Stimulated activated CD4-positive, alpha-beta T cell treated with anti-CD3 and anti-CD28 coated beads, Interleukin-12 subunit alpha, Interleukin-12 subunit beta, amount 100 ng/mL, for 4 hours (primary cell): ENCODE results near the gene LY6G5C.

Source experiments
- DNase-seq: peaks from one replicate; pipeline ENCODE4 v3.0.0-alpha.2; 2020

The LY6G5C gene

DNA sequence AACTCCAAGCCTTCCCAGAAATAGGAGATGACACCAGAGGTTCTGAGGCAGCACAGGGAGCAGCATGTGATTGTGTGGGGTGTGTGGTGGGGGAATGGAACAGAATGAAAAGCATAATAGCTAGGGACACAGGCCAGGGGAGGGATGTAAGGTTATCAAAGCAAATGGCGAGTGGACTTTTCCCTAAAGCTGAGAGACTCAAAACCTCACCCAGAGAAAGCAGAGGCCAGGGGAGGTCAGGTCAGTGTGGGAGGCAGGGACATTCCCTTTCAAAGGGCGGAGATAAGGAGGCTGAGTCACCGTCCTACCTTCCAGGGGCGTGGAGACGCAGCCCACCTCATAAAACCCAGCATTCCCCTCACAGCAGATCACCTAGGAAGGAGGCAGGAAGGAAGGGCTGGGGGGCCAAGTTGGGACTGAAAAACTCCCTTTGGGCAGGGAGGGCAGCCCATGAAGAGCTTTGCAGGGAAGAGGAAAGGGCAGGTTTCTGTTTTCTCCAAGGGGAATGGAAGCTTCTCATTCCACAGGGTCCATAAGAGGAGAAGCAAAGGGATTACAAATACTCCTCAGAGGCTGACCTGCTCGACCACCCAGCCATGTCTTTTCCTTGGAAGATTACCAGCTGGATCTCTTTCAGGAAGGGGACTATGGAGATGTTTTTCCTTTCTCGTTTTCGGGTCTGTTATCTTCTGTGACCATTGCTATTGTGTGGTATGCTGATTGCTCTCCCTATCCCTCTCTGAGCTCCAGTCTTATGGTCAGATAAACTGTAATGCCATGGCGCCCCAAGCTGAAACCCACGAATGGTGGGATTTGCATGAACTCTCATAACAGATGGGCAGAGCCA, 9.6 kb upstream of the LY6G5C start:
- DNase-seq, result no peak

DNA sequence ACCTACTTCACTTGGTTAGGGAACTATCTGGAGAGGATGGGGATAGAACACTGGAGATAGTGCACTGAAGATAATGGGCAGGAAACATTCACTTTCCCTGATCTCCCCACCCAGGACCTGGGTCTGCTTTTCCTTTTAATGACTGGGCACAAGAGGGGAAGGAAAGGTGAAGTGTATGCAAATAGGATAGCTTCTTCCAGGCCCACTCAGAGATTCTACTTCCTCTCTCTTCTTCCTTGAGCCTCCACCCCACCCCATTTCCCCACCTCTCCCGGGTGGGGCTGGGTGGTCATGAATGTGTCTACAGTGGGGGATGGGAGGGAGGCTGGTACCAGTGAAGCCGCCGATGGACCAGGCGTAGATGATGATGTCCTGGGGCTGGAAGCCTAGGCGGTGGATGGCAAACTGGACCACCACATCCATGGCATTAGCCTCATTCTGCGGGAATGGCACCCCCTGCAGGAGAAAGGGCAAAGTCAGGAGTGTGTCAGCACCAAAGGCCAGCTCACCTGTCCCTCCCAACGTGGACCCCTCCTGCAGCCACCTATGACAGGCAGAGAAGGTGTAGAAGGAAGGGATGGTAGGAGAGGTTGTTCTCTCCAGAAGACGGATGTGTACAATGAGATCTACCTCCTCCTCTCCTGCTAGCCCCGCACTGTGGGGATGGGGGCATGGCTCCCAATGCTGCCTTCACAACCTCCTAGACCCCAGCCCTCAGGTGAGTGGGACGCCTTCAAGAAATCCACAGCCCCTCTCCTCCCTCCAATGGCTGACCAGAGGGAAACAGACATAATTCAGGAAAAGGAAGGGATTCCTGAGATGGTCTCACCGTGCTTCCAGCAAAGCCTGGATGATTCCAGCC, 8.6 kb upstream of the LY6G5C start:
- DNase-seq, result no peak

- no peak for DNase-seq
Observed at GRCh38 chr6:31687860-31688693, 7.2 kb upstream of the LY6G5C start.

DNA sequence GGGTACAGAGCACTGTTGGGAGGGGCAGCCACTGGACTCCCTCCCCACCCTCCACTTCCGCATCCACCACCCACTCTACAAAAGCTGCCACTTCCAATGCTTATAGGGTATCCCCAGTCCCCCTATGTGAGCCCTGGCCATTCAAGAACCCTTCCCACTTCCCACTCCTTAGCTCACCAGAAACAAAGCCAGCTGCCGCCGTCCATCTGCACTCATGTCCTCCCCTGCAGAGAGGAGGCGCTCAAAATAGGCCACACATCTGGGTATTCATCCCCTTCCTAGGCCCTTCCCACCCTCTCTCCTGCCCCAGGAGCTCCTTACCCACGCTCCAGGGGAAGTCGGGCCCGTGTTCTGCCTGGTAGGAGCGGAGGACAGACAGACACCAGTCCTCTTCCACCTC, 6.5 kb upstream of the LY6G5C start:
- no peak for DNase-seq

DNA sequence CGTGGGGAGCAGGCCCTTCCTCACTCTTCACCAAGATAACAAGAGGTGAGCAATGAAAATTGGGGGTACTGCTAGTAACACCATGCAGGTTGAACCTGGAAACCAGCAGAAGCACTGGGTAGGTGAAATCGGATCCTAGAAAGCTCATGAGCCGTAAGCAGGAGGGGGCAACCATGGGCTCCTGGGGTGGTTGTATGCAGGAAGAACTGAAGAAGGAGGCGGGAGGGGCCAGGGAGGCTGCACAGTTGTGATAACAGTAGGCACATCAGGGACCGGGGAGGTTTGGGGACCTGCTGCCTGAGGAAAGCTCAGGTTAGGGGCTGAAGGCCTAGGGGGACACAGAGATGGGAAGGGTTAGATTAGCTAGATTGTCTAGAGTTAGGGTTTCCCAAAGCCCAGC, 5.6 kb upstream of the LY6G5C start:
- DNase-seq, result no peak

- DNase-seq, result no peak
Observed at GRCh38 chr6:31683591-31683990, 2.7 kb upstream of the LY6G5C start.

GRCh38 chr6:31681135-31681671, 336 bp upstream of the LY6G5C start:
- DNase-seq, result peak; percentile 41

DNA sequence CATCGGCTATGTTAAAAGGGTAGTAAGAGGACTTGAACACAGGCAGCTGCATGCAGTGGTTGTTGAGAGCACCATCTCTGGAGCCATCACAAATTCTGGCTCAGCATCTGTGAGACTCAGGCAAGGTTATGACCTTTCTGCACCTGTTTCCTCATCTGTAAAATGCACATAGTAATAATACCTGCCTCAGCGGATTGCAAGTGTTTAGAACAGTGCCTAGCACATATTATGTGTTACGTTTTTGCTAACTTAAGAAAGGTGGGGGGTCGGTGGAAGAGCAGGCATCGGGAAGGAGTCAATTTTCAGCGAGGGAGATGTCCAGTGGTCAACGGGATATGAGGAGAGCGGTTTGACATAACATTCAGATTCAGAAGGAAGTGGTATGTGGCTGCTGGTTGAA, 2.9 kb downstream of the LY6G5C start:
- no peak for DNase-seq

- no peak for DNase-seq
Observed at GRCh38 chr6:31676904-31677303, 4.0 kb downstream of the LY6G5C start.

DNA sequence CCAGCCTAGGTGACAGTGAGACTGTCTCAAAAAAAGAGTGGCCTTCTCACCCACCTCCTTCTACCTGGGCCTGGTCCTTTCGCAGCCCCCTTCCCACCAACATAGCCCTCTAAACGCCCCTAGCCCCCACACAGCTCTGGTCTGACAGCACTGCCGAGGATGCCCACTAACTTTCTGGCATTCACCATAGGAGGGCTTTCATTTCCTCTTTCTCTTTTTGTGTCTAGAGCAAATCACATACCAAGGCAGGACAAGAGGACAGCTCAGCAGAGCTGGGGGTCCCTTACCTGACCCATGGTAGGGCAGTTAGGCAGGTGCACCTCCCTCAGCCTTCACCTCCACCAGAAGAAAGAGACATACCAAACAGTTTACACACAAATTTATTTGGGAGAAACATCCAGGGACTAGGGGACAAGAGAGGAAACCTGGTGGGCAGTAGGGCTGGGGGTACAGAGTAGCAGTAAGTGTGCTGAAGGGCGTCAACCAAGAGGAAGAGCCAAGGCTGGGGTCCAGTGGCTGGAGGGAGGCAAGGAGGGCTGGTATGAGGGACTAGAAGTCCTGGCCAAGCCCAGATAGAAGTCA, 4.5 kb downstream of the LY6G5C start:
- DNase-seq, result no peak

- DNase-seq, result no peak
Observed at GRCh38 chr6:31669676-31670075, 11.2 kb downstream of the LY6G5C start, which contains the start of gene LY6G5B. LY6G5B (plus strand) TSS chr6:31669976; CDS start chr6:31670951, 975 bp downstream.

DNA sequence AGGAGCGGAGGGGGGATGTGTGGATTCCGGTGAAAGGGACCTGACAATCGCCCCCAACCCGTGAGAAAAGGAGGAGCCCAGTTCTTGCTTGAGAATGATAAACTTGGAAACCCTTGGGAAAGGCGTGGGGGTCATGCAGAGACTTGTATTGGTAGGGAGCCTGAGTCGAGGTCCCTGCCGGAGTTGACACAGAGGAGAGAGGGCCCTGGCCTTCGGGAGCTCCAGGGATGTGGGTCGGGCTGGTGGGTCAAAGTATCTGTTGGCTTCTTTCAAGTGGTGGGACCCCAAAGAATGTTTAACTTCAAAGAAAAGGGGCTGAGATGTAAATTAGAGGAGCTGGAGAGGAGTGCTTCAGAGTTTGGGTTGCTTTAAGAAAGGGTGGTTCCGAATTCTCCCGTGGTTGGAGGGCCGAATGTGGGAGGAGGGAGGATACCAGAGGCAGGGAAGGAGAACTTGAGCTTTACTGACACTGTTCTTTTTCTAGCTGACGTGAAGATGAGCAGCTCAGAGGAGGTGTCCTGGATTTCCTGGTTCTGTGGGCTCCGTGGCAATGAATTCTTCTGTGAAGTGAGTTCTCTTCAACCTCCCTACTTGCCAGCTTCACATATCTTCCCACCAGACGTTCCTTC, 14.4 kb downstream of the LY6G5C start:
- DNase-seq, result no peak

- DNase-seq, result peak; percentile 95
Observed at GRCh38 chr6:31665501-31666336, 15.1 kb downstream of the LY6G5C start, which contains the start of gene CSNK2B. CSNK2B (plus strand) TSS chr6:31666080; CDS start chr6:31666832, 752 bp downstream.

- peak; percentile 82 for DNase-seq
Observed at GRCh38 chr6:31664790-31665500, 15.9 kb downstream of the LY6G5C start, which contains the start of gene GPANK1. GPANK1 (minus strand) TSS chr6:31664997; CDS start chr6:31664478, 519 bp downstream.

DNA sequence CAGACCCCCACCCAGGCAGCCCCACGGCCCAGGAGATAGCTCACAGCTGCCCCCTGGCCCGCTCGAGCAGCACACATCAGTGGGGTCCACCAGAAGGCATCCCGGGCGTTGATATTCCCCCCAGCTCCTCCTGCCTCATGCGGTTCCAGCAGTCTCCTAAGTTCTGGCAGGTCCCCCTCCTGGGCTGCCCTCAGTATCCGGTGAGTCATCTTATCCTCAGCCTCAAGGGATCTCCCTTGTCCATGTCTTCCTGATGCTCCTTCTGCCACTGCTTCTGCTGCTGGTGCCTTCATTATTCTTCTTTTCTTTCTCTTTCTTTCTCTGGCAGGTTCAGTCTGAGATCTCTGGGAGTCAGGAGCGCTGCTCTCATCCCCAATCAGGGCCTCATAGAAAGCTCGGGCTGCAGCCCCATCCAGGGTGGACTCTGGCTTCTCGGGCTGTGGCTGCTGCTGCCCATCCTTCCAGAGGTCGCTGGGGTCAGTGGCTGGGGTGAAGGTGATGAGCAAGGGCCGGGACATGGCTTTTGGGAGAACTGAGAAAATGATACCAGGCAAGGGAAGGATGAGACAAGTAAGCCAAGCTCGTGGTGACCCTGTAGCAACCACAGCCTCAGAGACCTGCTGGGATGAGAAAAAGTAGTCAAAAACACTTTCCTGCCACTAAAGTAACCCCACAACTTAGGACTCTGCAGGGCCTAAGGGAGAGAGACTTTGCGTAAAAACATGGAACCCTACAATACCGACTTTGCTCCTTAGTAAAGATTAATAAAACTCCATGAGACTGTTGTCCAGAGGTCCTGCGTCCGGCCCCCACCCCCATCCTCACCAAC, 16.7 kb downstream of the LY6G5C start:
- DNase-seq, result no peak

DNA sequence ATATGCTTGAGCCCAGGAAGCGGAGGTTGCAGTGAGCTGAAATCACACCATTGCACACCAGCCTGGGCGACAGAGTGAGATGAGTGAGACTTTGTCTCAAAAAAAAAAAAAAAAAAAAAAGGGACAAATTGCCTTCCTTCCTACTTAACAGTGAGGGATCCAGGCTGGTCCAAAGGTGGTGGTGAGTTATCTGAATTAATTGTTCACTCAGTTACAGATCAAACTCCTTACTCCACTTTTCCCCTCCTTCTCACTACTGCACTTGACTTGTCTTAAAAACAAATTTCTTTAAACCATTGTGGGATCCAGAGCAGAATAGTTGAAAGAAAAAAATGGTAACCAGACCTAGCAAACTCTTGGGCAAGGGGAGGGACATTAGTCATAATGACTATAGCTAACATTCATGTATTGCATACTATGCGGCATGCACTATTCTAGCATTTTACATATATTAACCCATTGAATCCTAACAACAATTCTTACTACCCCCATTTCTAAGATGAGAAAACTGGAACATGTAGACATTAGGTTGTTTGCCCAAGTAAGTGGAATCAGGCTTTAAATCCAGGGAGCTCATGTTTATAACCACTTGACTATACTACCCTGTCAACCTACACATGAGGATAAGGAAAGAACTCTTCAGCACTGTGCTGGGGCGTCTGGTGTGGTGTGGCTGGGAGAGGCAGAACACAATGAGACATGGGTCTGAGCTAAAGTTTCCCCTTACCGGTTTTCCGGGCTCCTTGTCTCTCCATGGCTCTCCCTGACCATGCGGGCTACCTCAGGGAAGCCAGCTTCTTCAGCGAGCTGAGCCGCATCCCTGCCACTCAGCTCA, 17.5 kb downstream of the LY6G5C start:
- no peak for DNase-seq

DNA sequence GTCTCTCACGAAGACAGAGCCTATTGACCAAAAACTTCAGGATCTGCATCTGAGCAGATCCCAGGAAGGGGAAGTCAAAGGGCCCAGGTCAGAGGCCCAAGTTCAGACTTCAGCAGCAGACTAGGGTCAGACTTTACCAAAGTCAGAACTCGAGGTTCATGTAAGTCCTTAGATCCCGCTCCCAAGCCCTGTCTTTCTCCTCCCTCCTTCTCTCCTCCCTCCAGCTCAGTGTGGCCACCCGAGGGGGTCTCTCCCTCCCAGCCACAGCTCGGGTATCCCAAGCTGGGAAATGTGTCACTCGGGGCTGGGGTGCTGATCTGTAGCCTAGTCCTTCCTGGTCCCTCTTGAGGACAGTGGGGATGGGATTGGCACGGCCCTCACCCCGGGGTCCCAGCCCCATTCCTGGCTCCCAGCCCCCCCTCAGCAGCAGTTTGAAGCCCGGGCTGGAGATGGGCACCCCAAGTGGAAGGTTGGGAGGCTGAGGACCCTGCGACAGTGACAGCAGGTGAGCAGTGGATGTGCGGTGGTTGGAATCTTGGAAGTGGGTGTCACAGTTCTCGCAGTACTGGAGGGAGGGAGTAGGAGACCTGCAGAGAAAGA, 18.6 kb downstream of the LY6G5C start:
- no peak for DNase-seq
